HG02943 (cell line): ENCODE results near the gene CCNJL.
"Not testable (repeated sequence)": the region's sequence is repeated elsewhere in the genome, so short reads cannot be mapped to it uniquely, and the experiment has no call there.

ENCODE experiments used
- ATAC-seq: cut with Tn5 transposase; IDR thresholded peaks from one replicate; pipeline ENCODE4 v1.9.1; 2021; ENCODE audit warnings: mild to moderate bottlenecking, low read depth, moderate library complexity; ENCODE audit not compliant: unreplicated experiment

Gene CCNJL

DNA sequence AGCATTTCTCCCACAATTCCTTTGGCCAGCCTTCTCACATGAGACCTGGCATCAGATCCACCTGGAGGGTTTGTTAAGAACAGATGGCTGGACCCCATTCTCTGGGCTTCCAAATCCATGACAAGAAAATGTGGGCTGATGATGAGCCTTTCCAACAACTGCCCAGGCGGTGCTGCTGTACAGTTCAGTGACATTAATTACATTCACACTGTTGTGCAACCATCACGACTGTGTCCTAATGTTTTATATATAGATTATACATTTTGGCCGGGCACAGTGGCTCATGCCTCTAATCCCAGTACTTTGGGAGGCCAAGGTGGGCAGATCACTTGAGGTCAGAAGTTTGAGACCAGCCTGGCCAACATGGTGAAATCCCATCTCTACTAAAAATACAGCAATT is 22.4 kb upstream of the CCNJL start:
- not testable (repeated sequence) for ATAC-seq

DNA sequence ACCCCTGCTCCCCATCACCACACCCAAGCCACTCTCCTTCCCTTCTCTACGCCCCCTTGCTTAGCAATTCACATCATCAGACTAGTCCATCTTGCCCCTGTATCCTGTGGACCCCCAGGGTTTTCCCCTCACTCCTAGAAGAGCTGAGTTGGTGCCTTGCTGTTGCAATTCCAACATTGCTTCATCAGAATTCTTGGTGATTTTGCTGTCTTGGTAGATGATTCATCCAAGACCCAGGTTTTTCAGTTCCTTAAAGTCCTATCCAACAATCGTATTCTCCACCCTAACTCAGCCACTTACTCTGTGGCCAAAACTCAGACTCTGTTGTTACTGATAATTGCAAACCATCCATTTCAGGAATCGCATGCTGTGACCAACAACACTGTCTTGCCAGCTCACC is 21.4 kb upstream of the CCNJL start:
- ATAC-seq, result no peak

GRCh38 chr5:160330212-160330611 is 17.8 kb upstream of the CCNJL start:
- ATAC-seq, result no peak

DNA sequence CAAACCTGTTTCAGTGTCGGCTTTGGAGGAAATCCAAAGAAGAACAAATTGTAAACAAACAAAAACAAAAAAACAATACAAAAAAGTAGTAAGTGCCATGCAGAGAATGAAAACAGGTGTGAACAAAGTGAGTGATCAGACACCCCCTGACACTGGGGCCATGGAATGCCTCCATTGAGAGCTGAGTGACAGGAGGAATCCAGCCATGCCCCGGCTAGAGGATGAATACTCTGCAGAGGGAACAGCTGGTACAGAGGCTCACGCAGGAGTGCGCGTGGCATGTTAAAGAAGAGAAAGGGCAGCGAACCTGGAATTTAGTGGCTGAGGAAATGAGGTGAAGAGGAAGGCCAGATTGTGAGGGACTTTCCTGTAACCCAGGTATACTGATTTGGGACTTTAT is 15.5 kb upstream of the CCNJL start:
- no peak for ATAC-seq

DNA sequence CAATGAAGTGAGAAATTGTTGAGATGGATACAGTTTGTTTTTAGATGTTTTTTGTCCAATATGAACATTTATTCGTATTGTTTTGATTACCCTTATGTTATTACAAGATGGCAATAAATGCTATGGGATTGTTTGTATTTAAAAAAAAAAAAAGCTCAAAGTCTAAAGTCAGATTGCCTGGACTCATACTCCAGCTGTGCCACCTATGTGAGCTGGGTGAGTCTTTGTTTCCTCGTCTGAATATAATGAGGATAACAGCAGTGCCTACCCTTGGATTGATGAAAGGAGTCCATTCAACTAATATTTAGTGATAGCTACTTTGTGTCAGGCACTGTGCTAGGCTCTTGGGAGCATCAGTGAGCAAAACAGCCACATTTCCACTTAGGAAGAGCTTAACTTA is 14.6 kb upstream of the CCNJL start:
- no peak for ATAC-seq

DNA sequence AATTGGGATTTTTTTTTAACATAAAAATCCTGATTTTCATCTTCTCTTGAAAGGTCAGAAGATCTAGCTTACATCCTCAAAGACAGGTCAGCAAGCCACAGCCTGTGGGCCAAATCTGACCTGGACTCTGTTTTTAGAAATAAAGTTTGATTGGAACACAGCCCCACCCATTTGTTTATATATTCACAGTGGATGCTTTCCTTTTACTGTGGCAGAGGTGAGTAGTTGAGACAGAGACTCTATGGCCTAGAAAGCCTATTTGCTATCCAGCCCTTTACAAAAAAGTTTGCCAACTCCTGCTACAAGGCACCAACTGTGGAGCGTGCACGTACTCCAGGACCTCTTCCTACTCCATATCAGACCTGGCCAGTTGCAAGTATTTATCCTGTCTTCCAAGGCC is 13.4 kb upstream of the CCNJL start:
- no peak for ATAC-seq

DNA sequence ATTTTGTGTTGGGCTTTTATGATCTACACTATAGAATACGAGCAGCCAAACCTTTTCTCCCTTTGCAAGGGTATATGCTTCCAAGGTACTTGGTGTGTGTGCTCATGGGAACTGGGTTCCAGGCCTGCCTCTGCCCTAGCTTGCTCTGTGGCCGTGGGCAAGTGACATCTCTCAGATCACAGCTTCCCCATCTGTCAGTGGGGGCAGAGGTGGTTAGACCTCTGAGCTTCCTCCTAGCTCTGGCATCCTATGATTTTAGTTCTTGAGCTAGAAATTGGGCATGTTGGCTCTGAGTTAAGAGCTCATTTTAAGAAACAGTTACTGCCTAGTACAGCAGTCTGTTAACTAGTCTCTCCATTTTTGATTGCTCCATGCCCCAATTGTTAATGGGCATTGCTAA is 12.5 kb upstream of the CCNJL start:
- ATAC-seq, result no peak

DNA sequence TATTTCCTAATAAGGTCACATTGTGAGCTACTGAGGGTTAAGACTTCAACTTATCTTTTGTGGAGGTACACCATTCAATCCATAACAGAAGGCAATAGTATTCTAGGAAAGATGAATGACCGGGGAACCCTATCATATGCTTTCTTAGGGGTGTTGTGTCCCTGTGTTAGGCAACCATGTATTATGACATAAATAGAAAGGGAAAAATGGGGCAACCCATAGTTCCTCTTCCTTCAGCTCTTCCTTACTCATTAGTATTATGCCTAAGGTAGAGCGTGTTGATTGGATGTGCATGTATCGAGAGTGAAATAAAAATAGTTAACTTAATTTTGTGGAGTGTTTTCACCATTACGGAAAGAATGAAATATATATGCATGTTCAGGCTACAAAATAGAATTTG is 6.0 kb upstream of the CCNJL start:
- ATAC-seq, result no peak

DNA sequence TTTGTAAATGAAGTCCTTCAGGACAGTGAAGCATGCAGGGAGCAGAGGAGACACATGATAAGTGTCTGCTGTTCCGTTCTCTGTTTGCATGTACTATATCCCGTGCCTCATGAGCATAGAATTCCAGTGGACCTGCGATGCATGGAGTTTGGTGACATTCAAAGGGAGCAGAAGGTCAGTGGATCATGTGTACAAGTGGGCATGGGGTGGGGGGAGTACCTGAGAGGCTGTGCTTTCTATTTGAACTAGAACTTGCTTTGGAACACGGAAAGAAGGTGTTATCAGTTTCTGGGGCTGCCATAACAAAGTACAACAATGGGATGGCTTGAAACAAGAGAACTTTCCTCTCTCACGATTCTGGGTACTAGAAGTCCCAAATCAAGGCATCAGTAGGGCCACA is 5.1 kb upstream of the CCNJL start:
- no peak for ATAC-seq

GRCh38 chr5:160315968-160316367 is 3.6 kb upstream of the CCNJL start:
- no peak for ATAC-seq

DNA sequence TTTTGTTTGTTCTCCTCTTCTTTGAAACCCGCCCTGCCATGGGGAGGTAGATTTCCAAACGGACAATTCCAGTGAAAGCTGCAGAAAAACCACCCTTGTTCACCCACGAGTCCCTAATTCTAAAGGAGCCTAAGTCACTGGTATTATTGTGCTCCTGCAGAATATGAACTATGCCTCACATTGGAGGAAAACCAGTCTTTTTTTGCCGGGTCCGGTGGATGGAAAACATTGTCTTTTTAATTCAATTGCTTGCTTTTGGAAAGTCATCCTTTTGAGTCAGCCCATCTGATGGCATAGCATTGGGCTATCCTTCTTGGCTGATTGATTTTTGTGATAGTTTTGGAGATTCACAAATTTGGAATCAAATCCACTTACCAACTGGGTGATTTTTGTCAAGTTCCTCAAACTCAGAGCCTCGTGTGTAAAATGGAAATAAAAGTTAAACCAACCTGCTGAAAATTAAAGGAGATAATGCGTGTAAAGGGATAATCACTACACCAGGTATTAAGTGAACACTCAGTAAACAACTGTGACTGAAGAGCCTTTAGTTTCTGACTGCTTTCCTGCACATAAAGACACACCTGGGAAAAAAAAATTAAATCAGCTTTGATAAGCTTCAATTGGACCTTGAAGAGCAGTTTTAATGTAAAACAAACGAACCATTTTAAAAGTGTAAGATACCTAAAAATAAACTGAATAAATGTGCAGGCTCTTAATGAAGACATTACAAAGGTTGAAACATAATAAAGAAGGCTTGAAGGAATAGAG is 780 bp upstream of the CCNJL start:
- no peak for ATAC-seq

DNA sequence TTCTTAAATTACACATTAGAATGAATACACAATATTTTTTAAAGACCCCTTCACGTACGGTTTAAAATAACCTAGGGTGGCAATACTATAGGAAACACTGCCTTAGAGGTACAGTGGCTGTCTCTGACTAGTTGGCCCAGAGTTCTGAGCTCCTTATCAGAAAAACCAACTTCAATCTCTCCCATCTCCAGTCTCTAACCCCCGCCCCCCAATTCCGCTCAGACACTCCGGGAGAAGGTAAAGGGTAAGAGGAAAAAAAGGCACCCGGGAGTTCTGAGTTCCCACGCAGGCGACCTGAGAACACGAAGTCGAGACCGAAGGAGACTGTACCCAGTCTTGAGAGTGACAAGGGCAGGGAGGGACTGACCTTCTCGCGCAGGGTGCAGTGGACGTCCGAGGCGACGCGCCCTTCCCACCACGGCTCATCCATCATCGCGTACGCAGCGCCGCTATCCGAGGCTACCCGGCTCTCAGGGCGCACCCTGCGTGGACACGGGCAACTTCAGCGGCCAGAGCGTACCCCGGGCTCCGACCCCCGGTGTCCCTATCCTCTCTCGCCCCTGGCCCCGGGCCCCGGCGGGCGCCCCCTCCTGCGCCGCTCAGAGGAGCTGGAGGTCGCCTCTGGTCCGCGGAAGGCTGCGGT is 752 bp downstream of the CCNJL start:
- ATAC-seq, result no peak

GRCh38 chr5:160310552-160311295 is 1.6 kb downstream of the CCNJL start:
- ATAC-seq, result no peak

DNA sequence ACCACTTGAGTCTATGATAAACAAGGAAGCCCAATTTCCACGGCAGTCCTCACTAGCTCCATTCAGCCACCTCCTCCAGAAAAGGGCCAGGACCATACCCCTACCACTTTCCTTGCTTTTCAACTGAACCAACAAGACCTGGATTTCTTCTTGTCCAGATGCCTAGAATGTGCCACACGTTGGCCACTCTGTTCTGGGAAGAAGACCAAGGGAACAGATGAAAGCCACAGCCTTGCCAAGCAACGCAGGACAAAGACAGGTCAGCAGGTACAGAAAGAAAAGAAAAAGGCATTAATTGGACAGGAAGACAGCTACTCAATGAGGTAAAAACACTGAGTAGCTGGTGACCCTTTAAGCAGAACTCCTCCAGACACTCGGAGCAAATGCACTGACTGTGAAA is 2.2 kb downstream of the CCNJL start:
- no peak for ATAC-seq

DNA sequence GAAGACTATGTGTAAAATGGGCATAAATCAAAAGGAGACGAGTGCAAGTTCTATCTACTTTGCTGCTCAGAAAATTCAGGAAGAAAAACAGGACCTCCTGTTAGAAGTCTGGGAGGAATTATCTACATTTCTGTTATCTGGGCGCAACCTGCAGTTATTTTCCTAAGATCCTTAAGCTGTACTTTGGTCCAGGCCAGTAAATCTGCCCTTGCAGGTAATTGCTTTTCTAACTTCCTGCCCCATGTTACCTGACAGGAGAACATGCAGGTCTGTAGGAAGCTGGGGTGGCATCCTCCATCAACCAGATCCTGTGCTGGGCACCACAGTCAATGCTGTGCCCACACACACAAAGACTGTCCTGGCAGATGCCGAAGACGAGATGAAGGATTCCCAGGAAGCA is 5.7 kb downstream of the CCNJL start:
- ATAC-seq, result no peak

DNA sequence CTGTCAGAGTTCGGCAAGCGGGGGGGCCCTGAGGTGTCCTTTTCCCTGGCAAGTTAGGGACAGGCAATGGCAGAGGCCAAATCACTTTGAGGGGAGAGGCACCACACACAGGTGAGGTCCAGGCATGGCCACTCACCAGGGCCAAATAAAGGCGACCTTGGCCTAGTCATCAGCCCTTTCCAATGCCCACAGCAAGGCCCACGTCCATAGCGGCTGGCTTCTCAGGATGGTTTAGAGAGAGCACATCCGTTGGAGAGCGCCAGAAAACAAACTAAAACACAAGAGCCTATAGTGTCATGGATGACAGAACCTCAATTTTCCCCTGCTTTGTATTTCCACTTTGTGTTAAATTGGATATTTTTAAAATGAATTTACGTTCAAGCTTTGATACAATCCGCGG is 7.0 kb downstream of the CCNJL start:
- no peak for ATAC-seq

DNA sequence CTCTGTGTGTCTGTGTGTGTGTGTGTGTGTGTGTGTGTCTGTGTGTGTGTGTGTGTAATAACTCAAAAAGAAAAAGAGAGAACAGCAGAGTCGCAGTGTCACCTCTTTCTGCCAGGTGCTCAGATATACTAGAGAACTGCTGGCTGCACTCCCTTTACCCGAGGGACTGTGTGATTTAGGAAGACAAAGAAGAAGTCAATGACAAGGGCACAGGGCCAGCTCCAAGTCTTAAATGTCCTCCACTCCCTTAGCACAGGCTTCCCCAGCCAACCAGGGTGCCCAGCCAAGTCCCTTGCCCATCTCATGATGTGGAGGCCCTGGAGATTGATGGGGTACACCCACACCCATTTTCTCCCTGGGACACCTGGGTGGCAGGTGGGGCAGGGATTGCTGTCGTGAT is 8.7 kb downstream of the CCNJL start:
- no peak for ATAC-seq

DNA sequence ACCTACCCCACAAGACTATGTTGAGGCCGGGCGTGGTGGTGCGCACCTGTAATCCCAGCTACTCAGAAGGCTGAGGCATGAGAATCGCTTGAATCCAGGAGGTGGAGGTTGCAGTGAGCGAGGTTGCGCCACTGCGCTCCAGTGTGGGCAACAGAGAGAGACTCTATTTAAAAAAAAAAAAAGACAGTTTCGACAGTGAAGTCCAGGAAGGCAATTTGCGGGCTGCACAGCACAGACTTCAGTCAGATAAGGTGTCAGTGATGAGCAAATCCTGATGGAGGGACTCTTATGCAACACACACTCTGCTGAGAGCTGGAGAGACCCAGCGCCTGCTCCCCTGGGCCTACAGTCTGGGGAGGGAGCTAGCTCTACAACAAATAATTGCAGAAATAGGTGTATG is 14.2 kb downstream of the CCNJL start:
- no peak for ATAC-seq

- ATAC-seq, result no peak
These were observed 14.6 kb downstream of the CCNJL start for GRCh38 chr5:160297776-160298175.

DNA sequence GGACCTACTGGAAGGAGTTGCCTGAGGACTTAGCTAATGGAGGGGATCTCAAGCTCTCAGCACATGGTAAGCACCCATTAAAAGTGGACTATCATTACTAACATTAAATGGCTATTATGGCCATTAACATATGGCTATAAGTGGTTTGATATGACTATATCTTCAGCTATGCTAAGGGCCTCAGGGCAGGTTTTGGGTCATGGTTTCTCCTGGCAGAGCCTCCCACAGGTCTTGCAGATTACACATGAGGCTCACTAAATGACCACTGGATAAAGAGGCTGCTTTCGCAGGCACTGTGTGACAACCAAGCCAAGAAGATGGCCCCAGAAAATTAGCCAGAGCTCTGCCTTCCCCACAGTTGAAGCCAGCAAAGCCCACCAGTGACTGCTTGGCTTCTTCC is 15.4 kb downstream of the CCNJL start:
- ATAC-seq, result no peak

DNA sequence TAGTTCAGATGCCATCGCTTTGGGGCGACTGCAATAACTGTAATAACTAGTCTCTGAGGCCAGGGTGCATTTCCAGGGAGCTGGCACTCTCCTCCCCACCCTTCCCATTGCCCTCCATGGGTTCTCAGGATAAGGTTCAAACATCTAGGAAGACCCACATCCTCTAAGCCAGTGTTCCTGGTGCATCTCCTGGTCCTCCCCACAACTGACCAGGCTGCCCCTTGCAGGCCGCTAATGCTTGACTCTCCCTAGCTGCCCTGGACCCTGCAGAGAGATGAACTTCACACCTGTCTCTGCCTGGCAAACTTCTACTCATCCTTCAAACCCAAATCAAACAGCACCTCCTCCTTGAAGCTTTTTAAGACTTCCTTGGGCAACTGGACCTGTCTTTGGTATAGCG is 15.9 kb downstream of the CCNJL start:
- no peak for ATAC-seq
